Renal cortical epithelial cell (primary cell): Measurements from ENCODE around the gene FRMPD2. TPM values are rescaled to one million over a fixed set of nuclear protein-coding genes. Genes with fewer than 3 reads are reported as not detected.
"Not testable (repeated sequence)": the region's sequence is repeated elsewhere in the genome, so short reads cannot be mapped to it uniquely, and the experiment has no call there.

Experiments used
- DNase-seq: peaks from one replicate; pipeline ENCODE4 v3.0.0-alpha.2; 2011; ENCODE audit warnings: low read depth
- total RNA-seq: library from RNA; depleted of rRNA; stranded (reverse); fragments of >200 nt; gene quantifications from 2 replicates; pipeline ENCODE4 v1.2.3, GENCODE V29; 2014

The FRMPD2 gene
- total RNA-seq, 1 donor from 2014 or later: 1.9 TPM

GRCh38 chr10:48253970-48254657 lies 20.4 kb downstream of the FRMPD2 start:
- peak; percentile 99 for DNase-seq

GRCh38 chr10:48252354-48252650 lies 22.2 kb downstream of the FRMPD2 start:
- no peak for DNase-seq

GRCh38 chr10:48251525-48252353 lies 22.8 kb downstream of the FRMPD2 start:
- DNase-seq: peak; percentile 94

- peak; percentile 72 for DNase-seq
These were observed 23.4 kb downstream of the FRMPD2 start for GRCh38 chr10:48251152-48251524.

GRCh38 chr10:48249763-48250351 lies 24.6 kb downstream of the FRMPD2 start:
- DNase-seq: no peak

- DNase-seq: no peak
These were observed 25.3 kb downstream of the FRMPD2 start for GRCh38 chr10:48249004-48249762.

- DNase-seq: no peak
These were observed 26.0 kb downstream of the FRMPD2 start for GRCh38 chr10:48248462-48248861.

- peak; percentile 69 for DNase-seq
These were observed 26.8 kb downstream of the FRMPD2 start for GRCh38 chr10:48247680-48248079.

- DNase-seq: no peak
These were observed 28.0 kb downstream of the FRMPD2 start for GRCh38 chr10:48246501-48246900.

- no peak for DNase-seq
These were observed 28.5 kb downstream of the FRMPD2 start for GRCh38 chr10:48245977-48246376.

GRCh38 chr10:48243921-48244320 lies 30.6 kb downstream of the FRMPD2 start:
- not testable (repeated sequence) for DNase-seq

- DNase-seq: no peak
These were observed 31.0 kb downstream of the FRMPD2 start for GRCh38 chr10:48243487-48243886.

GRCh38 chr10:48242171-48242904 lies 32.2 kb downstream of the FRMPD2 start:
- DNase-seq: no peak

- DNase-seq: no peak
These were observed 33.2 kb downstream of the FRMPD2 start for GRCh38 chr10:48241332-48241731.

- no peak for DNase-seq
These were observed 34.3 kb downstream of the FRMPD2 start for GRCh38 chr10:48240196-48240595.

- DNase-seq: no peak
These were observed 34.9 kb downstream of the FRMPD2 start for GRCh38 chr10:48239618-48240017.

- DNase-seq: no peak
These were observed 35.5 kb downstream of the FRMPD2 start for GRCh38 chr10:48238826-48239520.

- no peak for DNase-seq
These were observed 36.9 kb downstream of the FRMPD2 start for GRCh38 chr10:48237259-48238250.

GRCh38 chr10:48236199-48236621 lies 38.3 kb downstream of the FRMPD2 start:
- DNase-seq: no peak

- DNase-seq: no peak
These were observed 39.0 kb downstream of the FRMPD2 start for GRCh38 chr10:48235501-48235900.
